IPS DF 6.9 (cell line): Measurements from ENCODE around the gene ID2.

Experiments
- DNase-seq: peaks from one replicate; pipeline ENCODE4 v3.0.0-alpha.2; 2013; ENCODE audit warnings: low read depth, low spot score
- H3K27ac ChIP-seq: one replicate; pipeline ENCODE4 v1.5.1; 2013; ENCODE audit warnings: low read length, control low read depth
- H3K27me3 ChIP-seq: 2 replicates; pipeline ENCODE4 v1.6.1; 2013; ENCODE audit warnings: mild to moderate bottlenecking, low read length; ENCODE audit not compliant: control insufficient read depth, insufficient read depth
- H3K36me3 ChIP-seq: 2 replicates; pipeline ENCODE4 v1.6.1; 2013; ENCODE audit warnings: low read length; ENCODE audit not compliant: control insufficient read depth, insufficient read depth
- H3K4me1 ChIP-seq: 2 replicates; pipeline ENCODE4 v1.6.1; 2013; ENCODE audit warnings: low read length; ENCODE audit not compliant: control insufficient read depth, insufficient read depth
- H3K4me3 ChIP-seq: 2 replicates; pipeline ENCODE4 v1.5.1; 2013; ENCODE audit warnings: mild to moderate bottlenecking, low read length
- H3K9me3 ChIP-seq: 2 replicates; pipeline ENCODE4 v1.6.1; 2013; ENCODE audit warnings: low read length, inconsistent platforms; ENCODE audit not compliant: control insufficient read depth, insufficient read depth
- WGBS: extraction: QIAGEN DNeasy Blood & Tissue Kit; methylation state at CpG from one replicate; pipeline ENCODE4 v1.1.7; 2013; ENCODE audit warnings: mixed read lengths, missing lambda C conversion rate; ENCODE audit not compliant: insufficient read length, insufficient coverage; 5-methylcytosine and 5-hydroxymethylcytosine counted together

ID2 gene

DNA sequence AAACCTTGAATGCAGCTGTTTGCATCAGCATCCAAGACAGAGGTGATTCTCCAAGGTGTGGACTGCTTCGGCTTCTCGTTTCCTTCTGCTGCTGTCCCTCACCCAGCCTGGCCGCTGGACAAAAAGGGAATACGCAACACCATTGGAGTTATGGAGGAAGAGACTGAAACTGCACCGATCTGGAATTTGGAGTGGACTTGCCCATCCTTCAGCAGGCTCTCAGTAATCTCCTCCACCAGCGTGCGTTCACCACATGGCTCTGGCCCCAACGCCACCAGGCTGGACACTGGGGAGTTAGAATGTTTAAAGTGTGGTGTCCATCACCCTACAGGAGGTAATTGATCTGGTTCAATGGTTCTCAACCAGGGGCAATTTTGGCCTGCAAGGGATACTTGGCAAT, 41.4 kb upstream of the ID2 start:
- H3K27ac ChIP-seq: no peak overlapping the region
- WGBS: no CpG with 5 or more reads among the region's 8 CpGs
- H3K4me1 ChIP-seq: peaks cover 9% of the 10 kb centered on the region
- H3K27me3 ChIP-seq: no peaks in the 10 kb centered on the region
- no peaks in the 10 kb centered on the region; the same call in 1 of the 2 replicates for H3K36me3 ChIP-seq
- no peak overlapping the region for H3K4me3 ChIP-seq
- no peak for DNase-seq
- H3K9me3 ChIP-seq: no peaks in the 10 kb centered on the region

DNA sequence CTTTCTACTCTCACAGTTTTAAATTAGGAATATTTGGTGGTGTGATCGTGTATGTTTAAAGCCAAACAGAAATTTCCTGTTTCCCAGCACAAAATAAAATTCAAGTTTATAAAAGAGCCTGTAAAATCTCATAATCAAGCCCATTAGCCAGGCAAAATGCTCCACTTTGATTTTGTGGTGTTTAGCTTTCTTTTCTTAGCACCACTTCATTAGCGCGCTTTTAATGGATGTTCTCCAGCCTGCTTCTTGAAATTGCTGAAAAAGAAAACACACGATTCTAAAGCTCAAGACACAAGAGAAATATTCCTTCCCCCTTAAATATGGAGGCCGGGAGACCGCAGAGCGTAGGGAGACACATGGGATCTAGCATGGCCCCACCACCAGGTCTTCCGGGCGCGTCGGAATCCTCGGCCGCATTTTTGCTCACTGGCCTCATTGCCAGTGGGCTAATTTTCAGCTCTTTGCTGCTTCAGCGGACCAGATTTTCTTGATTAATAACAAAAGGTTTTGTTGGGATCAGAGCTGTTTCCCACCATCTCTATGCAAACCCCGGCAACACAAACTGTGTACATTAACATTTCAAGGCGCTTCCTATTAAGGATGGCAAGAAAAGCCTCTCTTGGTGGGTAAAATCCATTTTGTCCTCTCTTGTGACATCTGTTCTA, 40.4 kb upstream of the ID2 start:
- Histone ChIP-seq H3K27me3 (no peaks in the 10 kb centered on the region), H3K4me3 (no peak overlapping the region), H3K36me3 (no peaks in the 10 kb centered on the region; the same call in 1 of the 2 replicates), H3K4me1 (peaks cover 6% of the 10 kb centered on the region), H3K27ac (no peak overlapping the region), H3K9me3 (no peaks in the 10 kb centered on the region)
- no CpG with 5 or more reads among the region's 16 CpGs for WGBS
- DNase-seq: no peak

DNA sequence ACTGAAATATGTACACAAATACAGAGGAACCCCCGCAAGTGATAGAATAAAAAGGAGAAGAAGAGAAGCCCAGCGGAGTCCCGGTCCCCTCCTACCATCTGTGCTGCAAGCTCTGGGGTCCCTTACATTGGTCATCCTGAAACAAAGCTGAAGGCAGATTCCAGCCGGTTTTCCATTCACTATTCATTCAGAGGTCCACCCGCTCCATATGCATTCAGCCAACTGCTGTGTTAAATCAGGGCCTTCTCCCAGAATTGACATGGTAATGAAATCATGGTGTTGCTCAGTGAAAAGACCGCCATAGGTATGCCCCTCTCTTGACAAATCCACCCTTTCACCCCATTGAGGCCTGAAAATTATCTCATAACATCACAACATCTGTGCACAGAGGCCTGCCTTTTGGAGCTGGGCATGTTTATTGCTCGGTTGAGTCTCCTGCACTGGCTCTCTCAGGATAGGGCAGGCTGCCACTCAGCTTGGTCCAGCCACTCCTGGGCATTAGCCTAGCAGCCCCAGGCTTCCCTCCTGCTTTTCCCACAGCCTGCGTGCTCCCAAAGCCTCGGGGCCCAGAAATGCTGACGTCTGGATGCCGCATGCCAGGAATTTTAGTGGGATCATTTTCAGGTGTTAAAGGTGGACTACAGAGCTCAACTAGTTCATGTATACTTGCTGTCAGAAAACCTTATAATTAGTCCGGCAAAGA, 39.3 kb upstream of the ID2 start:
- no peak overlapping the region for H3K4me3 ChIP-seq
- H3K27ac ChIP-seq: no peak overlapping the region
- H3K4me1 ChIP-seq: peaks cover 3% of the 10 kb centered on the region; the same call in 1 of the 2 replicates
- DNase-seq: no peak
- no peaks in the 10 kb centered on the region for H3K9me3 ChIP-seq
- no peaks in the 10 kb centered on the region for H3K27me3 ChIP-seq
- no peaks in the 10 kb centered on the region; the same call in 1 of the 2 replicates for H3K36me3 ChIP-seq
- no CpG with 5 or more reads among the region's 12 CpGs for WGBS

DNA sequence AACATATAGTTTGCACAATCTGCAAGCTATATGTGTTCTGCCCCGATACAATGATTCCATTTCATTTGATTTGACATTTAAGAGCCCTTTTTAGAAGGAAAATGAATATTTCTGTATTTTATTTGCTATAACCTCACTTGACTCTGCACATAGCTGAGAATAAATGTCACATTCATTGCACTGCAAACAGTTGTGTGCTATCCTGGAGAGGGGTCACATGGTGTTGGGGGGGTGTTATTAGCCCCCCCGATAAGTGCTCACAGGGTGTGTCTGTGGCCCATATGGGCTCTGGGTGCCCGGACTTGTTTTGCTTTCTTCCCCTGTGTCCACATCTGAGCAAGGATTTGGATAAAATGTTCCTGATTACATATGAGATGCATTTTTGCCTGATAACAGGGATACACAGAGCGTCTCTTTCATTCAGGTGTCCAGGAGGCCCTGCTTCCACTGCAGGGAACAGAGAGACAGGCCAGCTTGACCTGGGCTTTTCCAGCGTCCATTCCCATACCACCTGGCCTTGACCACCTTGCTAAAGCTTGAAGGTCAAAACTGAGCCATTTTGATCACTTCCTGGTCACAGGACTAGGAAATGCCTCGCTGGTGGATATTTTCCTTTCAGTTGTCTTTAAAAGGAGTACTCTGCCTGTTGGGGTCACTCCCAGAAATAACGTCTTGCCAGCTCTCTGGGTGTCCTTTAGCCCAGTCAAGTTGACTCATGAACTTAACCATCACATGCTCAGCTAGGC, 38.4 kb upstream of the ID2 start:
- WGBS: no CpG with 5 or more reads among the region's 7 CpGs
- H3K27ac ChIP-seq: no peak overlapping the region
- peaks cover 3% of the 10 kb centered on the region; the same call in 1 of the 2 replicates for H3K4me1 ChIP-seq
- H3K27me3 ChIP-seq: no peaks in the 10 kb centered on the region
- DNase-seq: no peak
- no peaks in the 10 kb centered on the region; the same call in 1 of the 2 replicates for H3K36me3 ChIP-seq
- H3K9me3 ChIP-seq: no peaks in the 10 kb centered on the region
- no peak overlapping the region for H3K4me3 ChIP-seq

DNA sequence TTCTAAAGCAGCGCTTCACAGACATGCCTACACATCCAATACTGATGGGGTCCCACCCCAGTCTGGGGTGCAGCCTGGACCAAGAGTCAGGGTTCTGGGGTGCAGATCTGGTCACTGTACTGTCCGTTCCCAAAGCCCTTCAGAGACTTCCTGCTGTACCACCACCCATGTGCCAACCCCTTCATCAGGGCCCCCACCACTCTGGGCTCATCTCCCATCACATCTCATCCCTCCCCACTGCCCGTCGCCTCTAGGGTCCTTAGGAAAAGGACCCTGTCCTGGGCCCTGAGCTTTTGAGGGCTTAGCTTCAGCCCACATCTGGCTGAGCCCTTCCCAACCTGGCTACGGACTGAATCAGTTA, 37.9 kb upstream of the ID2 start:
- no peak for DNase-seq
- Histone ChIP-seq H3K9me3 (no peaks in the 10 kb centered on the region), H3K27me3 (no peaks in the 10 kb centered on the region), H3K27ac (no peak overlapping the region), H3K4me3 (no peak overlapping the region), H3K36me3 (no peaks in the 10 kb centered on the region; the same call in 1 of the 2 replicates), H3K4me1 (peaks cover 3% of the 10 kb centered on the region; the same call in 1 of the 2 replicates)
- no CpG with 5 or more reads among the region's 5 CpGs for WGBS

DNA sequence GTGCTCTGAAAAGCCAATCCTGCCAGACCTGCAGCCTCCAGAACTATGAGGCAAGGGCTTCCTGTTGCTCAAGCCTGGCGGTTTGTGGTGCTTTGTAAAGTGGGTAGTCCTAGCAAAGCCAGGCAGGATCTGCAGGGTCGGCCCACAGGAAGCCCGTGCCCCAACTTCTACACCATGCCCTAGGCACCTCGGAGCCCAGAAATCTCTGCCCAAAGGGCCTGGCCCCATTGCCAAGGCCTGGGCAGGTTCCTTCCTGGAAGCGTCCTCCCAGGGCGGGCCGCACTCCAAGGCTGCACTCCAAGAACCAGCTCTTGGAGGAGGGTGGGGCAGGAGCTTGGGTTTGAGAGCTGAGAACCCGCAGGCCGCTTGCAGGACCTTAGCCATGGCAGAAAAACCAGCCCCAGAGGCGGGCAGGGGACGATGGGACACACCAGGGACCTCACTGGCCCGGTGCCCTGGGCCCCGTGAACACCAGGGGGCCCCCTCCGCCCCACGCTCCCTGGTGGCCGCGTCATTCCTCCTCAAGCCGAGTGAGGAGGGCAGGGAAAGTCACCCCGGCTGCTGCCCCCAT, 37.2 kb upstream of the ID2 start:
- no peak overlapping the region for H3K27ac ChIP-seq
- no peak overlapping the region for H3K4me3 ChIP-seq
- H3K9me3 ChIP-seq: no peaks in the 10 kb centered on the region
- H3K27me3 ChIP-seq: no peaks in the 10 kb centered on the region
- peaks cover 3% of the 10 kb centered on the region; the same call in 1 of the 2 replicates for H3K4me1 ChIP-seq
- no peak for DNase-seq
- no CpG with 5 or more reads among the region's 19 CpGs for WGBS
- no peaks in the 10 kb centered on the region; the same call in 1 of the 2 replicates for H3K36me3 ChIP-seq

DNA sequence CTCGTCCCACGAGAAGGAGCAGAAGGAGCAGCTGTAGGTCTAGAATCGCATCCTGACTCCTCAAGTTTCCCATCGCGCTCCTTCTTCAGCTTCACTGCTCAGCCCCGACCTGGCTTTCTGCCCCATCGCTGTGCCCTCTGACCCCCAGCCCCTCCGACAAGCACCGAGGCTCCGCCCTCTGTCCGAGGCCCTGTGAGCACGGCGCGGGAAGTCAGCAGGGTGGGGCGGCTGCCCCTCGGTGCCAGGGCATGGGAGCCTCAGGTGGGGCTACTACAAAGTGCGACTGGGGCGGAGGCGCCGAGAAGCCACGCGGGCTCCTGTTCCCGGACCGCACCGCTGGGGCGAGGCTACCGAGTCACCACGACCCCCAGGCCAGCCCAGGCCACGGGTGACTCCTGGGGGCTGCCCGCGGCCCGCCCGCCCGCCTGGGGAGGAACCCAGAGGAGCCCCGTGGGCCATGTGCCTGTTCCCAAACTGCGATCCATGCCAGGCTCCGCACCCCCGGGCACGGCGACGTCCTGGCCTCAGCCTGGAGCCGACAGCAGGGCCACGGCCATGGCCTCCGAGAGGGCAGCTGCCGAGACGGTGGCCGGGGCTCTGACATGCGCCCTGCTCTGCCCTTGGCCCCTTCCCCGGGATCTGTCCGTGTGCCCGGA, 36.6 kb upstream of the ID2 start:
- H3K36me3 ChIP-seq: no peaks in the 10 kb centered on the region; the same call in 1 of the 2 replicates
- no CpG with 5 or more reads among the region's 51 CpGs for WGBS
- no peak for DNase-seq
- no peaks in the 10 kb centered on the region for H3K27me3 ChIP-seq
- no peak overlapping the region for H3K27ac ChIP-seq
- H3K4me1 ChIP-seq: peaks cover 3% of the 10 kb centered on the region; the same call in 1 of the 2 replicates
- H3K4me3 ChIP-seq: no peak overlapping the region
- no peaks in the 10 kb centered on the region for H3K9me3 ChIP-seq

DNA sequence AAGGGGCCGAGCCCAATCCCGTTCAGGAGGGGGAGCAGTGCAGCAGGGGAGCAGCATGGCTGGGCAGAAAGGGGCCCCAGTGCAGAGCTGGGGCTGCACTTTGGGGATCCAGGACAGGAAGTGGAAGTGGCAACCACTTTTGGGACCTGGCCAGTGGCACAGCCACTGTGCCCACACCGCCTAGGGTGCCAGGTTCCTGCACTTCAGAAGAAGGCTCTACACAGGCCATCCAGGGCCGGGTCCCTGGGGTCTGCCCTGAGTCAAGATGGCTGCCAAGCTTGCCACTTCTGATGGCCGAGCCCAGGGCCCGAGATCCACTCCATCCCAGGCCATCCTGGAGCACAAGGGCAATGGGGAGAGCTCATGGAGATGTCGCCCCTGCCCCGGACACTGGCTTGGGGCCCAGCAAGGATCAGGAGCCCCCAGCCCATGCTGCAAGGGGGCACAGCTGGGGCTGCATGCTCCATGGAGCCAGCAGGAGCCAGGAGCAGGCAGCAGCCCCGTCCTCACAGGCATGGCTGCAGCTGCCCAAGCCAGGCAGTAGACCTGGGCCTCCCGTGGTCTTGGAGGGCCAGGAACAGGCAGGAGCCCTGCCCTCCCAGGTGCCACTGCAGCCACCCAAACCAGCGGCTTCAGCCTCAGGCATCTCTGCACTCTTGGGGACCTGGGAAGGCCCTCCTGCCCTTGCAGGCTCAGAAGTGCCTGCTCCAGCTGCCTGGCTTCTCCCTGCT, 35.0 kb upstream of the ID2 start:
- no peak for DNase-seq
- Histone ChIP-seq H3K27ac (no peak overlapping the region), H3K9me3 (no peaks in the 10 kb centered on the region), H3K36me3 (no peaks in the 10 kb centered on the region; the same call in 1 of the 2 replicates), H3K27me3 (no peaks in the 10 kb centered on the region), H3K4me3 (no peak overlapping the region), H3K4me1 (peaks cover 3% of the 10 kb centered on the region; the same call in 1 of the 2 replicates)
- no CpG with 5 or more reads among the region's 11 CpGs for WGBS

DNA sequence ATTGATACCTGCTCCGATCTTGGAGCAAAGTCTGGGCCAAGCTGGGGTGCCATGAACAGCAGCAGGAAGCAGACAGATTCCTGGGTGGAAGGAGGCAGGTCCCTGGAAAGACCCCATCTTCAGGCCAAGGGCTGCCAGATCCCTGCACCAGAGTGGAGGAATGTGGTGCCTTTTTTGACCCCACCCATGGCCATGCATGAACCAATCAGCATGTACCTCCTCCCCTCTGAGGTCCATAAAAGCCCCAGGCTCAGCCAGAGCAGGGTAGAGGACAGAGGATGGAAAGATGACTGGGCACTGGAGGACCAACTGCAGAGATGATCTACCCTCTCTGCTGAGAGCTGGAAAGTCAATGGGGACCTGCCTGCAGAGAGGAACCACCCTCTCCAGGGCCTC, 34.4 kb upstream of the ID2 start:
- WGBS: no CpG with 5 or more reads among the region's 1 CpG
- DNase-seq: no peak
- Histone ChIP-seq H3K4me3 (no peak overlapping the region), H3K27me3 (no peaks in the 10 kb centered on the region), H3K9me3 (no peaks in the 10 kb centered on the region), H3K27ac (no peak overlapping the region), H3K4me1 (peaks cover 3% of the 10 kb centered on the region; the same call in 1 of the 2 replicates), H3K36me3 (no peaks in the 10 kb centered on the region; the same call in 1 of the 2 replicates)
